MM.1S (cell line): Measurements from ENCODE around the gene NDUFAB1.

Experiments
- DNase-seq: peaks from one replicate; pipeline ENCODE4 v3.0.0-alpha.2; 2015
- H2AFZ ChIP-seq: fragments of 300-600 bp; sonication (generic); 2 replicates; pipeline ENCODE4 v1.6.0; 2016; ENCODE audit warnings: antibody characterized with exemption, low read length
- H3F3A ChIP-seq: fragments of 300-600 bp; sonication (generic); 2 replicates; pipeline ENCODE4 v1.6.1; 2016; ENCODE audit warnings: mild to moderate bottlenecking, antibody characterized with exemption, low read length, moderate library complexity, mixed read lengths; ENCODE audit not compliant: insufficient read depth
- H3K27ac ChIP-seq: fragments of 300-600 bp; sonication (generic); 2 replicates; pipeline ENCODE4 v1.5.1; 2016; ENCODE audit warnings: mild to moderate bottlenecking, low read length
- H3K27me3 ChIP-seq: fragments of 300-600 bp; sonication (generic); replicated peaks from 2 replicates; pipeline ENCODE4 v1.6.0; 2016; ENCODE audit warnings: low read length; ENCODE audit not compliant: insufficient read depth
- H3K36me3 ChIP-seq: fragments of 300-600 bp; sonication (generic); replicated peaks from 2 replicates; pipeline ENCODE4 v1.6.1; 2016; ENCODE audit warnings: mild to moderate bottlenecking, low read length, mixed read lengths; ENCODE audit not compliant: insufficient read depth
- H3K4me1 ChIP-seq: fragments of 300-600 bp; sonication (generic); 2 replicates; pipeline ENCODE4 v1.6.1; 2016; ENCODE audit warnings: low read length, mixed read lengths
- H3K4me2 ChIP-seq: fragments of 300-600 bp; sonication (generic); 2 replicates; pipeline ENCODE4 v1.6.0; 2016; ENCODE audit warnings: low read depth, low read length
- H3K4me3 ChIP-seq: fragments of 300-600 bp; sonication (generic); 2 replicates; pipeline ENCODE4 v1.5.1; 2016; ENCODE audit warnings: low read length, mixed read lengths
- H3K79me2 ChIP-seq: fragments of 300-600 bp; sonication (generic); 2 replicates; pipeline ENCODE4 v1.6.1; 2016; ENCODE audit warnings: mixed run types, low read length, mixed read lengths
- H3K9ac ChIP-seq: fragments of 300-600 bp; sonication (generic); 2 replicates; pipeline ENCODE4 v1.6.1; 2016; ENCODE audit warnings: low read length, mixed read lengths
- H3K9me2 ChIP-seq: fragments of 300-600 bp; sonication (generic); replicated peaks from 2 replicates; pipeline ENCODE4 v1.6.1; 2016; ENCODE audit warnings: mild to moderate bottlenecking, low read length, mixed read lengths; ENCODE audit not compliant: insufficient read depth
- H3K9me3 ChIP-seq: fragments of 300-600 bp; sonication (generic); replicated peaks from 2 replicates; pipeline ENCODE4 v1.6.1; 2016; ENCODE audit warnings: mild to moderate bottlenecking, low read length, mixed read lengths; ENCODE audit not compliant: insufficient read depth
- H4K20me1 ChIP-seq: fragments of 300-600 bp; sonication (generic); 2 replicates; pipeline ENCODE4 v1.6.1; 2016; ENCODE audit warnings: mild to moderate bottlenecking, low read length, moderate library complexity, mixed read lengths; ENCODE audit not compliant: insufficient read depth
- EZH2 ChIP-seq: fragments of 300-600 bp; sonication (generic); optimal IDR thresholded peaks from 2 replicates; pipeline ENCODE3; 2017; ENCODE audit warnings: low read depth, mild to moderate bottlenecking, antibody characterized with exemption, low read length, mixed read lengths
- EZH2phosphoT487 ChIP-seq: fragments of 300-600 bp; sonication (generic); IDR thresholded peaks from 2 replicates; pipeline ENCODE4 v1.6.1; 2018; ENCODE audit warnings: antibody characterized with exemption, low read length
- TF ChIP-seq, protein P1 (sequence below): fragments of 300-600 bp; sonication (generic); IDR thresholded peaks from 2 replicates; pipeline ENCODE4 v1.5.1; 2016; ENCODE audit warnings: antibody characterized with exemption, low read length, mixed read lengths

NDUFAB1 gene

DNA sequence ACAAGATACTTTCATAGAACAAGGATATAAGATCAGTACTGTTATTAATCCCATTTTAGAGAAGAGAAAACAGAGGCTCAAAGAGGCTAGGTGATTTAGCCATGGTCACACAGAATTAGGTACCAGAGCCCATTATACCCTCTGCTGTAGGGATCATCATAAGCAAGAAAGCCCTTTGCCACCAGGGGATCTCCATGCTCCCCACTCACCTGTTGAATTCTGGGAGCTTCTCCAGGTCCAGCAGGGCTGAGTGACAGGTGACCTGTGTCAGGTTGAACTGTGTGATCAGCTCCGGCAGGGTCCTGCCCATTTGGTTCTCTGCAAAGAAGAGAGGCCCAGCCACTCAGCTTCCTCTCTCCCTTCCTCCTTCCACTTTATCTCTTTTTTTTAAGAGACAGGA is 63.7 kb downstream of the NDUFAB1 start:
- TF ChIP-seq EZH2 (no peak), EZH2phosphoT487 (no peak)
- TF ChIP-seq, protein P1, sequence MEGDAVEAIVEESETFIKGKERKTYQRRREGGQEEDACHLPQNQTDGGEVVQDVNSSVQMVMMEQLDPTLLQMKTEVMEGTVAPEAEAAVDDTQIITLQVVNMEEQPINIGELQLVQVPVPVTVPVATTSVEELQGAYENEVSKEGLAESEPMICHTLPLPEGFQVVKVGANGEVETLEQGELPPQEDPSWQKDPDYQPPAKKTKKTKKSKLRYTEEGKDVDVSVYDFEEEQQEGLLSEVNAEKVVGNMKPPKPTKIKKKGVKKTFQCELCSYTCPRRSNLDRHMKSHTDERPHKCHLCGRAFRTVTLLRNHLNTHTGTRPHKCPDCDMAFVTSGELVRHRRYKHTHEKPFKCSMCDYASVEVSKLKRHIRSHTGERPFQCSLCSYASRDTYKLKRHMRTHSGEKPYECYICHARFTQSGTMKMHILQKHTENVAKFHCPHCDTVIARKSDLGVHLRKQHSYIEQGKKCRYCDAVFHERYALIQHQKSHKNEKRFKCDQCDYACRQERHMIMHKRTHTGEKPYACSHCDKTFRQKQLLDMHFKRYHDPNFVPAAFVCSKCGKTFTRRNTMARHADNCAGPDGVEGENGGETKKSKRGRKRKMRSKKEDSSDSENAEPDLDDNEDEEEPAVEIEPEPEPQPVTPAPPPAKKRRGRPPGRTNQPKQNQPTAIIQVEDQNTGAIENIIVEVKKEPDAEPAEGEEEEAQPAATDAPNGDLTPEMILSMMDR: no peak

More for the DNA sequence above, 63.7 kb downstream of the NDUFAB1 start:
- no peaks in the 10 kb centered on the region for H3K9me3 ChIP-seq
- DNase-seq: no peak
- 0 out of 2 replicates have a peak, but pooled peaks cover 5% of the 10 kb centered on the region for H3K79me2 ChIP-seq
- H3F3A ChIP-seq: no peaks in the 10 kb centered on the region
- H3K9me2 ChIP-seq: no peaks in the 10 kb centered on the region
- H3K27me3 ChIP-seq: no peaks in the 10 kb centered on the region
- no peak overlapping the region for H3K4me2 ChIP-seq
- no peaks in the 10 kb centered on the region for H4K20me1 ChIP-seq
- H3K27ac ChIP-seq: no peak overlapping the region
- peaks cover 9% of the 10 kb centered on the region; the same call in 1 of the 2 replicates for H3K36me3 ChIP-seq
- no peaks in the 10 kb centered on the region for H3K4me1 ChIP-seq
- no peak overlapping the region for H3K4me3 ChIP-seq
- H2AFZ ChIP-seq: no peak overlapping the region
- no peak overlapping the region for H3K9ac ChIP-seq
